Measurements from ENCODE around the gene EMD.

The EMD gene

DNA sequence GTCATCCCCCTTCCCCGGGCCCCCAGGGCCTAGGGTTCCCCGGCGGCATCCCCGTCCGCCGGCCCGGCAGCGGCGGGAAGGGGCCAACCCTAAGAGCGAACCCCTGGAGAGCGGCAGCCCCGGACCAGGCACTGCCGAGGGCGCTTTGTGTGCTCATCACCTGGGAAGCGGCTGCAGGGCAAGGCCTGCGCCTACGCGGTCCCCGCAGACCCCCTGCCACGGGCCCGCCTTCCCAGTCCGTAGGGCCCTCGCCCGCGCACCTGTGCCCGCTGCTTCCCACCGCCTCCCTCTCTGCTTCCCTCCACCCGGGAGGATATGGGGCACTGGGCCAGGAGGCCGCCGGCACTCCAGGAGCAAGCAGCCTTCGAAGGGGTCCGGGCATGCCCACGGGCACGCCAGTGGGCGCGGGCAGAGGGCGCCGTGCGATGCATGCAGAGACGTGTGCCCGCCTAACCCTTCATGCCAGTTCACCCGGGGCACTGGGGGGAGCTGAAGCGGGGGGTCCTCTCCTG lies 7.2 kb upstream of the EMD start:
- TF ChIP-seq, protein P1, sequence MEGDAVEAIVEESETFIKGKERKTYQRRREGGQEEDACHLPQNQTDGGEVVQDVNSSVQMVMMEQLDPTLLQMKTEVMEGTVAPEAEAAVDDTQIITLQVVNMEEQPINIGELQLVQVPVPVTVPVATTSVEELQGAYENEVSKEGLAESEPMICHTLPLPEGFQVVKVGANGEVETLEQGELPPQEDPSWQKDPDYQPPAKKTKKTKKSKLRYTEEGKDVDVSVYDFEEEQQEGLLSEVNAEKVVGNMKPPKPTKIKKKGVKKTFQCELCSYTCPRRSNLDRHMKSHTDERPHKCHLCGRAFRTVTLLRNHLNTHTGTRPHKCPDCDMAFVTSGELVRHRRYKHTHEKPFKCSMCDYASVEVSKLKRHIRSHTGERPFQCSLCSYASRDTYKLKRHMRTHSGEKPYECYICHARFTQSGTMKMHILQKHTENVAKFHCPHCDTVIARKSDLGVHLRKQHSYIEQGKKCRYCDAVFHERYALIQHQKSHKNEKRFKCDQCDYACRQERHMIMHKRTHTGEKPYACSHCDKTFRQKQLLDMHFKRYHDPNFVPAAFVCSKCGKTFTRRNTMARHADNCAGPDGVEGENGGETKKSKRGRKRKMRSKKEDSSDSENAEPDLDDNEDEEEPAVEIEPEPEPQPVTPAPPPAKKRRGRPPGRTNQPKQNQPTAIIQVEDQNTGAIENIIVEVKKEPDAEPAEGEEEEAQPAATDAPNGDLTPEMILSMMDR (IDR thresholded peaks at IDR 0.05; ENCODE audit: control extremely low read depth, extremely low read depth, low read depth, missing control alignments): no peak
- ChIA-PET POLR2A (no interaction called here), CTCF (interaction anchor here (0.9 kb wide), 1 partner anchor 155 kb away, joined by 3 read pairs; no protein-coding TSS in a partner anchor)
- no peak for DNase-seq (ENCODE audit: extremely low spot score)

DNA sequence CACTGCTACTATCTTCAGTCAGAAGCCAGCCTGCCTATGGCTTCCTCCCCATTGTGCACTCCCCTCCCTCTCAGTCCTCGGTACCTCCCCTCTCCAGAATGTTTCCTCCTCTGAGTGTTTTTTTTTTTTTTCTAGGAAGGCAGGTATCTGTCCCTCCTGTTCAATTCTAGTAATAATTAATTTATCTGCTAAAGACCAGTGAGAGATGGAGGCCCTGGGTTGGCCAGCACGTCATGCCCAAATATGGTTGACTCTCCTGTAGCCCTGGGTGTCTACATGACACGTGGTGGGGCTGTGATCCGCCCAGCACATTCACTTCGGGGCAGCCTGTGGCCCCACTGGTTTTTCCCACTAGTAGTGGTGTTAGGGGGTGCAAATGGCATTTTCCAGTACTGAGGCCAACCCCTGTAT lies 6.5 kb upstream of the EMD start:
- ChIA-PET CTCF (interaction anchor here (0.8 to 5.2 kb wide), 15 partner anchors 11 to 447 kb away, joined by 3 to 61 read pairs (median 5); partner anchors contain the start of genes ARHGAP4, RPL10 and SLC10A3), POLR2A (no interaction called here)
- DNase-seq (ENCODE audit: extremely low spot score): peak; percentile 63
- TF ChIP-seq, protein P1 (IDR thresholded peaks at IDR 0.05; ENCODE audit: control extremely low read depth, extremely low read depth, low read depth, missing control alignments): no peak

- no peak for DNase-seq (ENCODE audit: extremely low spot score)
These were observed 5.5 kb upstream of the EMD start for GRCh38 chrX:154373340-154374306.

DNA sequence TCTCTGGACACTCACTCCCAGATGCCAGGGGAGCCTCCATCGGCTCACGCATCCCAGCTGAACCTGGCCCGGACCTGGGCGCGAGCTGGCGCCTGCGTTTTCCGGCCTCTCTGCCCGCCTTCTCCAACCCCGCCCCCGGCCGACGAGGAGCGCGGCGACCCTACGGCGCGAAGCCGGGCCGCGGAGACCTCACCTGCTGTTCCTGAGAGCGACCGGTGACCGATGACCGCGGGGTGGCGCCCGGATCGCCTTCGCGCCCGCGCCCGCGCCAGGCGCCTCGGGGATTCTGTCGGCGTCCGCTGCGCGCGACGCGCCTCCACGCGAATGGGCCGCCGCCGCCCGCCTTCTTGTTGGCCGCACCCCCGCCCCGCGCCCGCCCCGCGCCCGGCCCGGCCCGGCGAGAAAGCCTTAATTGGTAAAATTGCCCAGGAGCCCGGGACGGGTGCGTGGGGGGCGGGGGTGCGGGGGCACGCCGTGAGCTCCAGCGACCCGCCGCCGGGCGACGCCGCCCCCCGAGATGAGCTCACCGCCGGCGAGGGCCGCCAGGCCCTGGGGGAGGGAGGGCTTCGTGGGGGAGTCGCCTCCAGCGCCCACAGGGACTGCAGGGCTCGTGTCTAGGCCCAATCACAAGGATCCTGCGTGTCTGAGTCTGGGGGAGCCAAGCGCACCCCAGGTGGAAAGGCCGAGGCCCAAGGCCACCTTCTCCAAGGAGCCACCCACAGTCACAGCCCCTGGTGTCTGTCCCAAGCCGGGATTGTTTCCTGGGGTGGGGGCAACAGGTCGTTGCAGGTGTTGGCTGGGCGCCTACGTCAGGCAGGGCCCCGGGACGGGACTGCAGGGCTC lies 4.6 kb upstream of the EMD start, which contains the start of gene FLNA:
Gene FLNA (minus strand): TSS at position 322 of the 843 bp plus-strand sequence. CDS start 3,389 bp downstream, outside the sequence.
- TF ChIP-seq, protein P1 (IDR thresholded peaks at IDR 0.05; ENCODE audit: control extremely low read depth, extremely low read depth, low read depth, missing control alignments): peak; percentile 49
- peak; percentile 31 for DNase-seq (ENCODE audit: extremely low spot score)
- ChIA-PET CTCF (interaction anchor here (0.9 to 5.2 kb wide), 10 partner anchors 9 to 449 kb away, joined by 3 to 61 read pairs (median 8); partner anchors contain the start of genes ARHGAP4, RPL10 and SLC10A3), POLR2A (no interaction called here)

More at GRCh38 chrX:154373340-154374306, 5.5 kb upstream of the EMD start:
- POLR2A ChIA-PET: no interaction called here
- TF ChIP-seq, protein P1 (IDR thresholded peaks at IDR 0.05; ENCODE audit: control extremely low read depth, extremely low read depth, low read depth, missing control alignments): peak; percentile 42
- CTCF ChIA-PET: interaction anchor here (0.8 to 5.2 kb wide), 20 partner anchors 10 to 448 kb away, joined by 3 to 61 read pairs (median 4); partner anchors contain the start of genes ARHGAP4, RPL10 and SLC10A3

DNA sequence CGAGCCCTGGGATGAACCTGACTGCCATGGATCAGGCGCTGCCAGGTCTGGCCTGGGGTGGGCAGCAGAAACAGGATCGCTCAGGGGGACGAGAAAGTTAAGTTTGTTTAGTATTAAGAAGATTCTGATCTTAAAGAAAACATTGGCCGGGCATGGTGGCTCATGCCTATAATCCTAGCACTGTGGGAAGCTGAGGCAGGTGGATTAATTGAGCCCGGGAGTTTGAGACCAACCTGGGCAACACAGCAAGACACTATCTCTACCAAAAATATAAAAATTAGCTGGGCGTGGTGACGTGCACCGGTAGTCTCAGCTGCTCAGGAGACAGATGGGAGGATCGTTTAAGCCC lies 4.0 kb upstream of the EMD start:
- DNase-seq (ENCODE audit: extremely low spot score): no peak
- TF ChIP-seq, protein P1 (IDR thresholded peaks at IDR 0.05; ENCODE audit: control extremely low read depth, extremely low read depth, low read depth, missing control alignments): no peak
- POLR2A ChIA-PET: no interaction called here
- CTCF ChIA-PET: interaction anchor here (1.5 to 5.2 kb wide), 3 partner anchors 153 to 357 kb away, joined by 3 to 61 read pairs (median 27); no protein-coding TSS in a partner anchor
